Left kidney (tissue), 2 donors: ENCODE measurements around the gene COL25A1. TPM values are rescaled to one million over a fixed set of nuclear protein-coding genes. Genes with fewer than 3 reads are reported as not detected.
"Not testable (repeated sequence)": the region's sequence is repeated elsewhere in the genome, so short reads cannot be mapped to it uniquely, and the experiment has no call there.

Experiments
- DNase-seq: peaks from one replicate; pipeline ENCODE4 v3.0.0-alpha.2; 2013
- polyA plus RNA-seq: library from polyadenylated mRNA; unstranded; fragments of 120-200 nt; gene quantifications from one replicate; pipeline ENCODE4 v1.2.1, GENCODE V29; 2013; ENCODE audit not compliant: insufficient read length

The COL25A1 gene
- polyA plus RNA-seq, 1 donor: 19.6 TPM

DNA sequence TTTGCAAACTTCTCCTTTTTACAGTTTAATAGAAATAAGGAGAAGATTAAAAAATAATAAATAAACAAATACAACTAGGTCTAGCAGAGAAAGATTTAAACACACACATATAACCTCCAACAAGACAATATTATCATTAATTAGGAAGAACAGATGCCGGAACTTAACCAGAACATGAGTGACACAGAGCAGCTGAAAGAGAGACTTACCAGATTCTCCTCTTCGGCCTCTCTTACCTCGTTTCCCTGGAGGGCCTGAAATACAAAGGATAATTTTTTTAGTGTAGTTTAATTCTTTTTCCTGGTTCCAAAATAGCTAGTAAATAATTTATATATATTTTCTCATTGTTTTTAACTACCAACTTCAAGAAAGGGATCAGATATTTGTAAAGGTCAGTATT lies 252.5 kb downstream of the COL25A1 start:
- DNase-seq: no peak

DNA sequence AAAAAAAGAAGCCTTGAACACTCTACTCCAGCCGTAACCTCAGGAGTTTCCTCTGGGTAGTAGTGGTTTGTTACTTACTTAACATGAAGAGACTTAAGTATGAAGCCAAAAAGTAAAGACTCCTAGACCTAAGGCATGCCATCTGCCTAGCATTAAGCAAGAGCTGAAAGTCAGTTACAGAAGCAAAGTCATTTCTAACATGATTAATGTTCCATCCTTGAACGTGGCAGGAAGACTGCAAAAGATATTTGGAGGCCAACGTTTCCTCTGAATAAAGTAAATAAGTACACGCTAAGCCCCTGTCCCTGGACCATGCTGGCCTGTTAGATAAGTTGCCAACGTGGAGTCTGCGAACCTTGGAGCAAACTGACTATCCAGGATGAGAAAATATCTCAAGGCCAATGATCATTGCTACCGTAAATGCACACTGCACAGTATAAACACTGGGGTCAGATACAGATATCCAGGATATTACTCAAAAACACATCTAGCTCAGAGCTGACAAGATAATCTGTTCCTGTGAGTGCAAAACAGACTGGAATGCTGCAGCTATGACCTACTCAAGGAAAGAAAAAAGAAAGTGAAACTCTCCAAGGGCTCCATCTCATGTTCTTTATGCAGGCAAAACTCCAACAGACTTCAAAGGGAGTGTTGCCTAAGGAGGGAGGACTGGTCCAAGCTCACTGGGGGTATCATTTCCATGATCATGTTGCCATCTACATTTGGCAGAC lies 255.8 kb downstream of the COL25A1 start:
- peak; percentile 26 for DNase-seq

DNA sequence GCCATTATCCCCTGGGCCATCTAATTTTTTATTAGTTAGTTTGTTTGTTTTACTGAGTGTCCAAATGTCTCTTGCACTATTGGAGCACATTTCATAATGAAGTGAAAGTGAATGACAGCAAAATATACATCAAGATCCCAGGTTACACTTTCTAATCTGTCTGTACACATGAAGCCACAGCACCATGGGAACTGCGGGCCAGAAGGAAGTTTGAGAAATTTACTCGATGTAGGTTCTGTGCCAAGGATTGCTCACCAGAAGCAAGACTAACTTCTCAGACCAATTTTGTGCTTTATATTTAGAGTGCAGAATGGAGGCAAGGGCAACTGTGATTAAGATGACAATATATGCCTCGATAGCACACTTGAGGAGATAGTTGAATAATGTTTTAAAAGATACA lies 258.0 kb downstream of the COL25A1 start:
- no peak for DNase-seq

DNA sequence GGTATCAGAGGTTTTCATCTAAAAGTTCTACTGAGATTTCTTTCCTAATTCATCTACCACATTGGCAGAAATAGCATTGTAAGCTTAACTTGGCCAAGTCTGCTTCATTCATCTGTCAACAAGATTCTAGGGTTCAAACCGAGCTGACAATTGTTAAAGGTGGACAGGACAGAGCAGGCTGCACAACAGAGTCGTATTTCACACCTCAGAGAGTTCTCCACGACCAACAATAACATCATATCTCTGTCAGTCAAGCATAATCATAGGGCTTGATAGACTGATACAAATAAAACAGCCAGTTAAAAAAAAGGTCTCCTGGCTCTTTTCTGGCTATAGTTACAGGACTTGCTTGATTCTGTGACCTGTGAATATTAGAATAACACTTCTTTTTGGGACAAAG lies 259.2 kb downstream of the COL25A1 start:
- DNase-seq: no peak

DNA sequence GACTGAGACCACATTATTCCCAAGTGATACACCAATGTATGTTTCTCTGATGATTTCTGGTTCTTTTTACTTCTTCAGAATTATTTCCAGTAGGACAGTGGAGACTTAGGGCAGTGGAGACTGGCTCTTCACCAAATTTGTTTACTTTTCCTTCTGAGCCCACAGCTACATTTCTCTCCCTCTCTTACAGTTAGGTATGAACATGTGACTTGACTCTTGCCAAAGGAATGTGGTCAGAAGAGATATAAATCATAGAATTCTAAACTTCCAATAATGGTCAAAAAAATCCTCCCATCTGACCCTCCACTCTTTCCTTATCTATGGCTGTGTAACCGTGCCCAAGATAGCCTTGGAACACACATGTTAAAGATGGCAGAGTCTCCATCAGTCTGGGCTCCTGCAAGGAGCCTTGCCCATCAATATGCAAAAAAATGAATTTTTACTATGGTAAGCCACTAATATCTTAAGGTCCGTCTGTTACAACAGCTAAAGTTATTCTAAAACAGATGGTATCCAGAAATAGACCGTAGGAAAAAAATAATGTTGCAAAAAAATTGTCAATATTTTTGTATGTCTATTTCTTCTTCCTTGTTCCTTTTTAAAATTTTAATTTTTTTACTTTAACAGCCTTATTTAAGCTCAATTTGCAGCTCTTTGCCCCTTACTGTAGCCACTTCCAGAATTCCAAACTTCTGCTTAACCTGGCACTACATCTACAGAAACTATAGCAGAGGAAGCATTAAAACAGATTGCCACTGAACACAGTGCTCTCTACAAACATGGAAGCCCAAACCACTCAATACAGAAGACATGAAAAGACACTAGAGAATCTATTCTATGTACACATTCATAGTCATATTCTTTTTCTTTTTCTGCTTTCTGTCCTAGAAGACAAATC lies 260.7 kb downstream of the COL25A1 start:
- no peak for DNase-seq

DNA sequence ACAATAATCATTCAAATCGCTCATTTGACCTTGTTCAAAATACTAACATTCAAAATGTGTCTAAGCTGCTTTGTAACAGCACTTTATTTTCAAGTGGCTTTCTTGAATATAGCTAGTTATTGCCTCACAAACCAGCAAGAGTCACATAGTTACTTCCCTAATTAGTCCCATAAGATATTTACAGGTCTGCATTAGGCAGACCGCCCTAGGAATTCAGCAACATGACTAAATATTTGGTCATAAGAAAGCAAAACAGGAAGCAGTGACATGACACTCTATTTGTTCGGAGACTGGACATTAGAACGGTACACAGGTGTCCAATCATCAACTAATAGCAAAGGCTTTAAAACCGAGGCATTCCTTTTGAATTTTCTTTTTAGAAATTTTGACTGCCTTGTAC lies 262.0 kb downstream of the COL25A1 start:
- DNase-seq: no peak

DNA sequence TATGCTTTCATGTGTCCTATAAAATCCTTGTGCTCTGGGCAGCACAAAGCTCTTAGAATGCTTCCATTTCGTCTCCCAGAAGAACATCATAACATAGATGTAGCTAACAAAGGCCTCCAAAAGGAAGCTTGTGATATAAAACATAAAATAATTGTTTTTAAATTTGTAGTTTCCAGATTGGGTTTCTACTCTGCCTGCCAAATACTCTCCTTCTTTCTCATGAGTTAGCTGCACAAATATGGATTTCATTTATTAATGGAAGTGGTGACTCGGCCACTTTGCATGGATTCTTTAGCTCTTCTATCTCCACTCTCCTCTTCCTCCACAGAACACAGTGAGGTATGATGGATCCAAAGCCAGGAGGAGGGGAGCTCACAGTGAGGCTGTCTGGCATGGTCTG lies 265.4 kb downstream of the COL25A1 start:
- no peak for DNase-seq

DNA sequence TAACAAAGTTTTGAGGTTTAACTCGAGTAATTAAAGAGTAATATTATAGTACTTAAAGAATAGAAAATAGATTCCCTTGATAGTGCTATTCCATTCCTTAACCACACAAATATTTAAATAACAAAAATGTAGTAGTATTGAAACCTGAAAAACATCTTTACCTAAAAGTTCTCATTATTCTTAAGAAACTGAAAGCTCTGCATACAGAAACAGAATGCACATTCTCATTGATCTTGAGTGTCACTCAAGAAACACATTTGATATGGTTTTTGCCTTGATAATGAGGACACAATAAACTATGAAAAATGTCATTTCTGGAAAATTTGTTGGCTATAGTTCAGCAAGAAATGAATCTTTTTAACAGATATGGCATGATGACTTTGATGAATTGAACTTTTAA lies 268.5 kb downstream of the COL25A1 start:
- DNase-seq: no peak

DNA sequence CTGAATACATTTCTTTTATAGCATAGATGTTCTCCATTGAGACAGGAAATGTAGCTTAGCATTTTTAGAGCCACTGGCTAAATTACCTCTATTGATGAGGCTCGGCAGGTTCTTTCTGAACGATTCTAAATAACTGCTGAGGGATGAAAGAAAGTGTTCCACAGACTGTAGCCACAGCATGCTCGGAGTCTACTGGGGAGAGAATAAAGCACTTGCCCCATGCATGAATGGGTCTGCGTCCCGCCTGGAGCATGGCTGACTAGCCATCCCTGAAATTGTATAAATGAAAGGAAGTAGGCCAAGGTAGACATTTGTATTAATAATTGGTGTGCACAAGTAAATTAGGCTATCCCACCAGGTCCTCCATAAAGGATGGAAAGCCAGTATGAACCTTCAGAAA lies 269.8 kb downstream of the COL25A1 start:
- DNase-seq: no peak

DNA sequence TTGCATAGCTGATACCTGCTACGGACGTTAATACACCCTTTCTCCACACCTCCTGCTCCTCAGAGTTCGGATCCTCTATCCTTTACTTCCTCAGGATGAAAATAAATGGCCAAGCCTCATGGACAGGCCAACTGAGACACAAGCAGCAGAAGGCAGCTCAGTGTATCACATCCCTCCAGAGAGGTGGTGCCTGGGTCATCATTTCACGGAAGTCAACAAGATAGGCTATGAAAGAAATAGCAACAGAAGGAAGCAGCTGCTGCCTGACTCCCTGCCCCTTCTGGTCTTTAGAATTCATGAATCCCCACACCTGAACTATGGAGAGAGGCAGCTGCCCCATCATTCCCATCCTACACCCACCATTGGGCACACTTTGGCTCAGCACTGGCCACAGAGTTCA lies 272.5 kb downstream of the COL25A1 start:
- no peak for DNase-seq

DNA sequence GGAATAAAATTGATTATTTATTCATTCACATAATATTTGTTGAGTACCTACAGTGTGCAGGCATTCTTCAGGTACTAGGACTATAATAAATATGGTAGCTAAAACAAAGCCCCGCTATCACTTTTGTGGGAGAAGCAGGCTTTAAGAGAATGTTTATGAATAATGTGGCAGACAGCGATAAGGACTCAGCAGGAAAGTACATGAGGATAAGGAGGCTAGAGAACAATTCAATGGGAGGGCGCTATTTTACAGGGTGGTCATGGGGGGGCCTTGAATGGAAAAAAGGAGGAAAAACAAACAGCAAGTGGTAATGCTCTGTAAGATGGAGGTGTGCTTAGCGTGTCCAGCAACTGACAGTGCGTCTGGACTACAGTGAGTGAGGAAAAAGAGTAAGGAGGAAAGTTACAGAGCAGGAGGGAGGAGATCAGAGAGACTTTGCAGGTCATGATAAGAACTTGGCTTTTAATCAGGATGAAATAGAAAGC lies 275.4 kb downstream of the COL25A1 start:
- DNase-seq: no peak

DNA sequence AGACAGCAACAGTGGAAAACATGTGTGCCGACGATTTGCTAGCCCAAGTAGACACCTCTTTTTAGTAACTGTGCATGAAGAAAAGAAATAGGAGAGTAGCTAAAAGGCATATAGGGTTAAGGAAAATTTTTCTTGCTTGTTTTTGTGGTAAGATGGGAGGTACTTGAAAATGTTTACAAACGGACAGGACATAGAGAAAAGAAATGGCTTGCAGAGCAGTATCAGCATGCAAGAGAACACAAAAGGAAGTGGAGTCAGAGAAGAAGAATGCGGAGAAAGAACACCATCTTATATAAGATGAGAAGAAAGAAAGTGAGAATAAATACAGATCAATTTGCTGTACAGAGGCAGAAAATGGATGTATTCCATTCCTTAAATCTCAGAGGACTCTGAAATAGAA lies 275.9 kb downstream of the COL25A1 start:
- DNase-seq: no peak

DNA sequence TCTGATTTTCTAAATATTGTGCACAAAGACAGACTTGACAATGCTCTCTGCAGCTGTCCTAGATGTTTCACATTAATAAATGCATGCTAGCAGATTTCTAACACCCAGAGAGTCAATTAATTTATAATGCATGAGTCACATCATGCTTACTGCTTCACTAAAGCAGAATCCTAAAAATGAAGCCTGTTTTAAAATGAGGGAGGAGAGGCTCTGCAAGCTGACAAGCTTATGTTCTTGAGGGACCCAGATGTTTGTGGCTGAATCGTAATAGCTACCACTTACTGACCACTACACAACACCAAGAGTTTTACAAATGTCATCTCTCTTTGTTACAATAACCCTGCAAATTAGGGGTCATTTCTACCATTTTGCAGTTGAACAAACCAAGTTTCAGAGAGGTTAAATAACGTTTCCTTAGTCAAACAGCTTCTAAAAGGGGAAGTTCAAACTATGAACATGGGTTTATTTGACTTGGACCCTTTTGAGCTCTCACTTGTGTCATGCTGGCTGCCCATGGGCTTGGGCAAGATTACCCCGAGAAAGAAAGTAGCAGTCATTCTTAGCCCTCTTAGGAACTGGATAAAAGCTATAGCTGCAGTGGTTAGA lies 276.9 kb downstream of the COL25A1 start:
- no peak for DNase-seq

DNA sequence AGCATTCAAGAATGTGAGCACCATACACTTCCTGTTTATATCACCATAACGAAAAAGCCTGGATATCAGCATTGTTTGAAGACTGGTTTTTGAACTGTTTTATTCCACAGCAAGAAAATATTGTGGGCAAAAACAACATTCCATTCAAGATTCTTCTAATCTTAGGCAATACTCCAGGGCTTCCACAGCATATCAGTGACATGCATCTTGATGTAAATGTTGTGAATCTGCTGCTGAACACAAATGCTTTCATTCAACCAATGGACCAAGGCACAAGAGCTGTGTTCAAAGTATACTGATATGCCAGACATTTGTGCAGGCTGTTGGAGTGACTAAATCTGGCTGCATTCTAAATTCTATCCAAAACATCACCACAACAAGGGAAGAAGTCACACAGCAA lies 279.5 kb downstream of the COL25A1 start:
- no peak for DNase-seq

DNA sequence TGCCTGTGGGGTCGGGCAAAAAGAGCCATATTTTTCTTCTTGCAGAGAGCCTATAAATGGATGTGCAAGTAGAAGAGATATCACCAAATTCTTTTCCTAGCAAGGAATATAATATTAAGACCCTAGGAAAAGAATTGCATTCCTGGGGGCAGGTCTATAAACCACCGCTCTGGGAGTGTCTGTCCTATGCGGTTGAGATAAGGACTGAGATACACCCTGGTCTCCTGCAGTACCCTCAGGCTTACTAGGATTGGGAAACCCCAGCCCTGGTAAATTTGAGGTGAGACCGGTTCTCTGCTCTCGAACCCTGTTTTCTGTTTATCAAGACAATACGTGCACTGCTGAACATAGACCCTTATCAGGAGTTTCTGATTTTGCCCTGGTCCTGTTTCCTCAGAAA lies 280.8 kb downstream of the COL25A1 start:
- not testable (repeated sequence) for DNase-seq

DNA sequence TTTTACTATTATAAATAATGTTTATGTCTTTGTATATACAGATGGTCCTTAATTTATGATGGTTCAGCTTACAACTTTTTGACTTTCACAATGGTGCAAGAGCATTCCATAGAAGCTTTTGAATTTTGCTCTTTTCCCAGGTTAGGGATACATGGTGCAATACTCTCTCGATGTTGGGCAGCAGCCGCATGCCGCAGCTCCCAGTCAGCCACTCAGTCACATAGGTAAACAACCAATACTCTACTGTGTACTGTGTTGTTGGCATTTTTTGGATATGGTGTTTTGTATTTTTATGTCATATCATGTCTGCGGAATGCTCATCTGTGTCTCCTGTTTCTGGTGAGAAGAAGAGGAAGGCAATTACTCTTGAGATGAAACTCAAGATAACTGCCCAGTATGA lies 281.6 kb downstream of the COL25A1 start:
- DNase-seq: no peak

DNA sequence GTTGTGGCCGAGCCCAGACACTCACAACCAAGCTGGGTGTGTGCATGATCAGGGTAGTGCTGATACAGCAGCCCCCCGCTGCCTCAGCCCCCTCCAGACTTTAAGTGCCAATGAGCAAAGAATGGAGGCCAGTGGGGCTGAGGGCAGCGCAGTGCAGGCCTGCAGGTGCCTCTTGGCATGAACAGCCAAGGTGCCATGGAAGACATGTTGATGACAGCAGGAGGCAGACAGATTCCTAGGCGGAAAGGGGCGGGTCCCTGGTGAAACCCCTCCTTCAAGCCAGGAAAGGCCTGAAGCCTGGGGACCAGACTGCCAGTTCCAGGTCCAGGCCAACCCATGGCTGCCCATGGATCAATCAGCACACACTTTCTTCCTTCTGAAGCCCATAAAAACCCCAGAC lies 286.3 kb downstream of the COL25A1 start:
- no peak for DNase-seq

DNA sequence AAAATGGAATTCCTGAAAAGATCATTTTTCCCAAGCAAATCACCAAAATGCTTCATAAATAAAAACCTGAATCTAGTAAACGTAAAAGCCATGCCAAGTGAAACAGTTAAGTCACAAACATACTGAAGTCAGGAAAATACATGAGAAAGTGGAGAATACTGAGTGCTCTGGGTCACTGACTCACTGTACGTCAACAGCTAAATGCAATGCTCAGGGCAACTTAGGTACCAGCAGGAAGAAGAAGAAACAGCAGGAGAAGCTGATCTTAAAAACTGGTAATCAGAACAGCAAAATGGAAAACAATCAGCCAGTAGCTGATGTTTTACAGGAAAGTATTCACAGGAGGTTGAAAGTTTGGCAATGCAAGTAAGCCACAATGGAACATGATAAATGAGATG lies 287.0 kb downstream of the COL25A1 start:
- no peak for DNase-seq

DNA sequence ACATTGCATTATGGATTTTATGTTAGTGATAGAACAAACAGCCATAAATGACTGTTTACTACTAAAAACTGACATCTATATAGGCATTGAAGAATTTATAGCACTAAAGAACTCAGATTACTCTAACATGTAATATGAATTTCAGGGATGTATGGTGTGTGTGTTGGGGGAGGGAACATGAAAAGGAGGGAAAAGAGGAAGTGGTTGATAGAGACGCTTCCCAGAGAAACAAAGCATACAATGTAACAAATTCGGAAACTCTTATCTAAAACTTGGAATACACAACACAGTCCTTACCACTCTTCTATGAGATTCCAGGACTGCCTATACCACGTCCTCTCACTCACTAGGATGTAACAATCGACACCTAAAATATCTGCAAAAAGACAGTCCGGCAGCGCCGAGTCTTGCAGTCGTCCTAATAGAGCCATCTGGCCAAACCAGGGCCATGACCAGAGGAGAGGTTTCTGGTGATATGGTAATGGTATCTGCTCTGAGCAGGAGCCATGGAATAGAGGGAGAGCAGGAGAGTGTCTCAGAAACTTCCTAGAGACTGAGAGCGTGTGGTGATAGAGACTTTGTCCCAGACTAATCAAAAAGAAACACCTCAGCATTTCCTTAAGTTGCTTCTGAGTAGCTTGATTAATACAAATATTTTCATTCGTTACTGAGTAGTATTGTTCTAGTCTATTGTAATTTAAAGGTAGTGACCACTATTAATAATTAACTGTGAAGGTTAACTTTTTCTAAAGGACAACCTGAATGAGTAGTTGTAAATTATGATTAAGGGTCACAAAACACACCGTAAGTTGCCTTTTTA lies 287.7 kb downstream of the COL25A1 start:
- no peak for DNase-seq

DNA sequence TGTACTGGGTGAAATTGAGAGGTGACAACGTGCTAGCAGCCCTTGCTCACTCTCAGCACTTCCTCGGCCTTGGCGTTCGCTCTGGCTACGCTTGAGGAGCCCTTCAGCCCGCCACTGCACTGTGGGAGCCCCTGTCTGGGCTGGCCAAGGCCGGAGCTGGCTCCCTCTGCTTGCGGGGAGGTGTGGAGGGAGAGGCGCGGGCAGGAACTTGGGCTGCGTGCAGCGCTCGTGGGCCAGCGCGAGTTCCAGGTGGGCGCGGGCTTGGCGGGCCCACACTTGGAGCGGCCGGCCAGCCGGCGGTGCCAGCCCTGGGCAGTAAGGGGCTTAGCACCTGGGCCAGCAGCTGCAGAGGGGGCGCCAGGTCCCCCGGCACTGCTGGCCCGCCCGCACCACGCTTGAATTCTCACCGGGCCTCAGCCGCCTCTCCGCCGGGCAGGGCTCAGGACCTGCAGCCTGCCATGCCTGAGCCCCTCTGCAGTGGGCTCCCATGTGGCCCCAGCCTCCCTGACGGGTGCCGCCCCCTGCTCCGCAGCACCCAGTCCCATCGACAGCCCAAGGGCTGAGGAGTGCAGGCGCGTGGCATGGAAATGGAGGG lies 290.1 kb downstream of the COL25A1 start:
- no peak for DNase-seq

DNA sequence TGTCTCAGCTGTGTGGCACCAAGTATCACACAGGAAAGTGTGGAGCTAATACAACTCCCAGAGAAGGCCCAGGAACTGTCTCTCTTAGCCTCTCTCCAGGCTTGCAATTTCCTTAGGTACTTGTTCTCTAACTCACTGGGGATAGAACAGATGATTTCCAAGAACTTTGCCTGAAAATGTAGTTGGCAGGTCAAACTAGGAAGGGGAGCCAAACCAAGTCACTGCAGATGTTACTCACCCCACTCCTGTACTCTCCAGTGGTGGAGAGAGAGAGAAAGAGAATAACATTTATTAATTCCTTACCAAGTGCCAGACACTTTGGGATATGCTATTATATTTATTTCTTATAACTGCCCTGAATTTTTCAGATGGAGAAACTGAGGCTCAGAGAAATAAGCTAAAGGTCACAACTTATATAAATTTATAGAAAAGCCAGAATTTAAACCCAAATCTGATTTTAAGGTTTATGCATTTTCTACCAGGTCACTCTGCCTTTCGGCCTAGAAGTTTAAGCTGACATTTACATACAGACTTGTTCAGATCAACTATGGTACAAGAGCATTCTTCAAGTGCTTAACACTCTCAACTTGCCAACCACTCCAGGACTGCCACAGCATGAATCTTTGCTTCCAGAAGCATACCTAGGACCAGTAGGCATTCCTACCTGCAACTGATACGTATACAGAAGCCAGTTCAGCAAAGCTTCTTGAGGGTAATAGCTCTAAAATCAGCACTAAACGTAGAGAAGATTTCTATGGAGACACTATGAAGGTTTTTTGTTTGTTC lies 291.0 kb downstream of the COL25A1 start:
- DNase-seq: no peak
